ENCODE results near the gene DPP10.

- TF ChIP-seq CTCF (IDR thresholded peaks at IDR 0.05), result no peak
- no peak for TF ChIP-seq POLR2AphosphoS5 (IDR thresholded peaks at IDR 0.05)
- no peak for TF ChIP-seq EP300 (IDR thresholded peaks at IDR 0.05)
Observed at GRCh38 chr2:114784046-114784445, 341.6 kb downstream of the DPP10 start.
